Pancreas (tissue), 10 donors: ENCODE measurements around the gene COPS9. TPM values are rescaled to one million over a fixed set of nuclear protein-coding genes. Genes with fewer than 3 reads are reported as not detected.

ENCODE experiments used
- ATAC-seq, 4 donors: fragments of 200-7000 bp; cut with Tn5 transposase; one replicate each; pipeline versions ENCODE4 v1.8.0 to v1.9.1; 2020; ENCODE audit warnings: mild to moderate bottlenecking in 4 of 4, moderate library complexity in 4 of 4
- DNase-seq, 6 donors: peaks; one replicate each; pipeline ENCODE4 v3.0.0-alpha.2; 2020
- FAIRE-seq: peaks from 2 replicates; lab custom pipeline; 2012; peaks lifted over from hg19 to GRCh38; lab: Jason Lieb, UNC
- H3K27ac ChIP-seq, 4 donors: fragments of 200-600 bp; sonication (generic); 1 replicate in 3 of 4; 2 replicates in 1 of 4; pipeline versions ENCODE4 v1.5.0 to v1.8.0; 2020
- H3K27me3 ChIP-seq, 4 donors: fragments of 200-600 bp; one replicate each; pipeline ENCODE4 v1.8.0; 2021
- H3K36me3 ChIP-seq, 3 donors: fragments of 200-600 bp; sonication (generic) in 1 of 3; one replicate each; pipeline versions ENCODE4 v1.5.0 to v1.8.0; 2020 to 2021
- H3K4me1 ChIP-seq, 3 donors: fragments of 200-600 bp; one replicate each; pipeline ENCODE4 v1.8.0; 2021
- H3K4me3 ChIP-seq, 4 donors: fragments of 200-600 bp; sonication (generic) in 2 of 4; one replicate each; pipeline versions ENCODE4 v1.5.0 to v1.8.0; 2020 to 2021
- H3K9me3 ChIP-seq, 4 donors: fragments of 200-600 bp; one replicate each; pipeline ENCODE4 v1.8.0; 2021
- WGBS, 2 donors: extraction: QIAGEN DNeasy Blood & Tissue Kit; methylation state at CpG; one replicate each; pipeline ENCODE4 v1.1.7; 2013; 5-methylcytosine and 5-hydroxymethylcytosine counted together
- intact Hi-C, 3 donors: fragments of 100-400 bp; cut with DNase I; formaldehyde crosslinking; loops; one replicate each; pipeline versions ENCODE4 v1.11.1 to v1.14.2; 2022
- polyA plus RNA-seq, 2 donors: library from polyadenylated mRNA; stranded (reverse); fragments of 200-250 nt; gene quantifications; one replicate each; pipeline ENCODE4 v1.2.3, GENCODE V29; 2013
- total RNA-seq, 6 donors: library from RNA; stranded (reverse); fragmentation: NEBNext Ultra II Directional in 4 of 6; extraction: Animal tissue kit (Norgen Biotek cat#: 25700) in 4 of 6; gene quantifications; one replicate each; pipeline versions ENCODE4 v1.2.1 to v1.2.4, GENCODE V29; 2021 to 2023
- TF ChIP-seq, protein P1 (sequence below), 4 donors: fragments of 200-600 bp; sonication (generic) in 3 of 4; IDR thresholded peaks; one replicate each; pipeline versions ENCODE4 v1.5.0 to v1.8.0; 2021; ENCODE audit warnings: antibody characterized with exemption in 4 of 4
- donor health status: healthy with polysubstance abuse.
- donor health status: DM: no; HTN: no; CAD: no; lungs with moderate emphysema.
- donor health status: DM: no; HTN: no; CAD: no.
- donor health status: control.
- donor health status: control.
- donor health status: Bipolar disorder and iron deficiency.
- donor health status: DM: yes; HTN: yes; CAD: no.
- donor health status: DM: no; HTN: no; CAD: no.
- donor health status: DM: no; HTN: no; CAD: no.
- donor health status: DM: yes; HTN: yes; CAD: no.

COPS9 gene
- total and polyA plus RNA-seq, 8 donors, result 52.8 to 210 (median 60.1) TPM

DNA sequence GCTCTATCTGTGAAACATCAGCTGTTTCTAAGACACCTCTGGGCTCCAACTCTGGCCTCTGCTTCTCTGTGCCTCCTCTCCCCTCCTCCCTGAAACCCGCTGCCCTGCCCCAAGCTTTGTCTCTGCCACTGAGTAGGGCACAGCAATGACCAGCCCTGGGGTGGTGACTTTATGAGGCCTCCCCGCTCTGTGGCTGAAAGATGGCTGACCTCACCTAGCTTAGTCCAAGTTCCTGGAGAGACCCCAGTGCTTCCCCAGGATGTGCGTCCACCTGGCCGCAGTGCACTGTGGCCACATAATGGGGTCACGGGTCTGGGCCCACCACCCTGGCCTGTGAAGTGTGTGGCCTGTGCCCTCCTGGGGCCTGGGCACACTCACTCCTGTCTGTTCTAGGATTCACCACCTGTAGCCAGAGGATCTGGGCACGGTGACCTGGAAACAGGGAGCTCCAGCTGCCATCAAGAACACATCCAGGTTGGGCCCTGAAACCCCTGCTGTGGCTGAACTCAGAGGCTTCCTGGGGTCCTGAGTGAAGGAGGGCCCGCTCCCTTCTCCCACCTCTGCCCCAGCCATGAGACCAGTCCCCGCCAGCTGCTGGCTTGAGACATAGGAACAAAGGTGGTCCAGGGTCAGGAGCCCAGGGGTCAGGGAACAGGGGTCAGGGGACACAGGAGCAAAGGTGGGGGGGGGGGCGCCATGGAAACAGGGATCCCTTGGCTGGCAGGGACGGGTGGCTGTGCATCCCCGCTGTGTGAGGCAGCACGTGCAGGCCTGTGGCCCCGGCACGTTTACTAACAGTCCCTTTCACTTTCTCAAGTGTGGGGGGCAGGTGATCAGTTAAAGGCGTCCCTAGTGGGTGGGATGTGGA, 33.6 kb upstream of the COPS9 start:
- no peaks in the 10 kb centered on the region for H3K36me3 ChIP-seq
- no peaks in the 10 kb centered on the region for H3K9me3 ChIP-seq
- WGBS, 2 donors, result 73 to 79% methylated on average over 15 of the region's 15 CpGs
- H3K4me3 ChIP-seq, result no peak overlapping the region
- TF ChIP-seq, protein P1, sequence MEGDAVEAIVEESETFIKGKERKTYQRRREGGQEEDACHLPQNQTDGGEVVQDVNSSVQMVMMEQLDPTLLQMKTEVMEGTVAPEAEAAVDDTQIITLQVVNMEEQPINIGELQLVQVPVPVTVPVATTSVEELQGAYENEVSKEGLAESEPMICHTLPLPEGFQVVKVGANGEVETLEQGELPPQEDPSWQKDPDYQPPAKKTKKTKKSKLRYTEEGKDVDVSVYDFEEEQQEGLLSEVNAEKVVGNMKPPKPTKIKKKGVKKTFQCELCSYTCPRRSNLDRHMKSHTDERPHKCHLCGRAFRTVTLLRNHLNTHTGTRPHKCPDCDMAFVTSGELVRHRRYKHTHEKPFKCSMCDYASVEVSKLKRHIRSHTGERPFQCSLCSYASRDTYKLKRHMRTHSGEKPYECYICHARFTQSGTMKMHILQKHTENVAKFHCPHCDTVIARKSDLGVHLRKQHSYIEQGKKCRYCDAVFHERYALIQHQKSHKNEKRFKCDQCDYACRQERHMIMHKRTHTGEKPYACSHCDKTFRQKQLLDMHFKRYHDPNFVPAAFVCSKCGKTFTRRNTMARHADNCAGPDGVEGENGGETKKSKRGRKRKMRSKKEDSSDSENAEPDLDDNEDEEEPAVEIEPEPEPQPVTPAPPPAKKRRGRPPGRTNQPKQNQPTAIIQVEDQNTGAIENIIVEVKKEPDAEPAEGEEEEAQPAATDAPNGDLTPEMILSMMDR (IDR thresholded peaks at IDR 0.05), result no peak
- FAIRE-seq (no peak), DNase-seq (peak in 1 of 6 donors; percentile 43), ATAC-seq (no peak)
- no peak overlapping the region for H3K27ac ChIP-seq
- H3K27me3 ChIP-seq, result no peaks in the 10 kb centered on the region
- H3K4me1 ChIP-seq, result no peaks in the 10 kb centered on the region
- intact Hi-C loops, result no loop called here

DNA sequence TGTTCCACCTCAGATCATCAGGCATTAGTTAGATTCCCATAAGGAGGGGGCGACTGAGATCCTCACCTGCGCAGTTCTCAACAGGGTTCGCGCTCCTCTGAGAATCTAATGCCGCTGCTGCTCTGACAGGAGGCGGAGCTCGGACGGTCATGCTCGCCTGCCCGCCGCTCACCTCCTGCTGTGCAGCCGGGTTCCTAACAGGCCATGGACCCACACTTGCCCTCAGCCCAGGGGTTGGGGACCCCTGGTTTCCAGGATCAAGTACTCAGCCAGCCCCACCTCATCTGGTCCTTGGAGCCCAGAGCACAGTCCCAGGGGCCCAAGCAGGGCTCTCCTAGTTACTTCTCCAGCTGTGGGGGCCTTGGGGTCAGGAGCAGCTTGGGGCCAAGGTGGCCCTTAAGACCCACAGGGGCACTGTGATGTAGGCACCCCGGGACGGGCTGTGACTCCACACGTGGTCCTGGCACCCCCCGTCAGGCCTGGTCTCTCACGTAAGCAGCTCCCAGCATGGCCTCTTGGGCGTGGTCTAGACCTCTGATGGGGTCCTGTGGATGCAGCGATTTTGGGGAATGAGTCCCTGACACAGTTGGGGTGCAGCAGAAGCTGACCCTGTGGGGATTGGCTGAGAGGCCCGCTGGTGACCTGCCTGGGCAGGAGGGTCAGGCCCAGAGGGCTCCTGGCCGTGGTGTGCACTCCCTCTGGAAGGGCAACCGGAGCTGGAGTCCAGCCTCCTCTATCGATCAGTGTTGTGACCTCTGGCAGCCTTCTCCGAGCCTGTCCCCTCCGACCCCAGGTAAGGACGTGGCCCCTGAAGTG, 32.6 kb upstream of the COPS9 start:
- intact Hi-C loops, result no loop called here
- Histone ChIP-seq H3K9me3 (no peaks in the 10 kb centered on the region), H3K27me3 (no peaks in the 10 kb centered on the region), H3K36me3 (no peaks in the 10 kb centered on the region), H3K4me3 (no peak overlapping the region), H3K4me1 (no peaks in the 10 kb centered on the region), H3K27ac (no peak overlapping the region)
- DNase-seq, result peak in 1 of 6 donors; percentile 43
- 61 to 68% methylated on average over 26 of the region's 26 CpGs for WGBS, 2 donors
- ATAC-seq, result no peak
- FAIRE-seq, result no peak
- TF ChIP-seq, protein P1 (IDR thresholded peaks at IDR 0.05), result no peak

DNA sequence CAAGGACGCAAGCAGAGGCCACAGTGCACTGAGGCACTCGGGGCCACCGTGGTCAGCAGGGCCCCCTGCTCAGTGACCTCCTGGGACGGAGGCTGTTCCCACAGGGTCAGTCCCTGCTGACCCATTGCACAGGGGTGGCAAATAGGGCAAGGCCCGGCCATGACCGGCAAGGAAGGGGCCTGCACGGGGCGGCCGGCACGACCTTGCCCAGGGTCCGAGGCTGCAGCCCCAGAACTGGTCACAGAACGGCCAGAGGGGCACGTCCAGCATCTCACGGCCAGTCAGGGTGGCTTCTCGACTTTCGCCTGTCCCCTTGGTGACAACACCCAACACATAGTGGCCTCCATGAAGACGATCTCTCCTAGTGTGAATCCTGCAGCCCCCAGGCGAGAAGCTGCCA, 31.9 kb upstream of the COPS9 start:
- H3K4me1 ChIP-seq, result no peaks in the 10 kb centered on the region
- DNase-seq, result peak in 1 of 6 donors; percentile 23
- no peaks in the 10 kb centered on the region for H3K9me3 ChIP-seq
- no peak for FAIRE-seq
- no peaks in the 10 kb centered on the region for H3K36me3 ChIP-seq
- intact Hi-C loops, result no loop called here
- 60 to 73% methylated on average over 18 of the region's 18 CpGs for WGBS, 2 donors
- no peak overlapping the region for H3K27ac ChIP-seq
- H3K4me3 ChIP-seq, result no peak overlapping the region
- TF ChIP-seq, protein P1 (IDR thresholded peaks at IDR 0.05), result no peak
- no peak for ATAC-seq
- no peaks in the 10 kb centered on the region for H3K27me3 ChIP-seq

DNA sequence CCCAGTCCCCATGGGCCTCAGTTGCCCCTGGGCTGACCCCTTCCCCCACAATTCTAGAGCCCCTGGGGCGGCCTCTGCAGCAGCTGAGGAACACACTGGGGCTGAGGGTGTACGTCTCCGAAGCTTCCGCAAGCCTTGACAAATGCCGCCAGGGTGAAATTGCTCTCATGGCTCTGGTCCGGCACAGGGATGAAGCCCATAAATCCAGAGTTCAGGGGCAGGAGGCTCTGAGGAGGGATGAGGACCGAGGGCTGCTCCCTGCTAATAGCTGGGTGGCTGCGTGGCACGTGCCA, 31.4 kb upstream of the COPS9 start:
- DNase-seq (peak in 1 of 6 donors; percentile 41), FAIRE-seq (no peak), ATAC-seq (no peak)
- Histone ChIP-seq H3K36me3 (no peaks in the 10 kb centered on the region), H3K4me1 (no peaks in the 10 kb centered on the region), H3K9me3 (no peaks in the 10 kb centered on the region), H3K27me3 (no peaks in the 10 kb centered on the region), H3K27ac (no peak overlapping the region), H3K4me3 (no peak overlapping the region)
- WGBS, 2 donors, result 66 to 71% methylated on average over 9 of the region's 9 CpGs
- TF ChIP-seq, protein P1 (IDR thresholded peaks at IDR 0.05), result no peak
- intact Hi-C loops, result no loop called here
